ENCODE results near the gene COL4A2. TPM values are rescaled to one million over a fixed set of nuclear protein-coding genes. Genes with fewer than 3 reads are reported as not detected.
A peak's percentile ranks its signal among the peaks of the same experiment; 100 is the strongest.

COL4A2 gene
- polyA plus RNA-seq, 2 of the 4 experiments (the other 2 are of a cell fraction) = 46.9 to 119 TPM

GRCh38 chr13:110326263-110326904, 19.3 kb downstream of the COL4A2 start:
- DNase-seq (ENCODE audit: low read depth in 1 of 2, low spot score in 1 of 2) = no peak
- POLR2A ChIA-PET = no interaction called here
- peaks cover 62% of the 10 kb centered on the region for H3K4me1 ChIP-seq
- ATAC-seq = no peak
- peak overlapping the region; percentile 21; the same call in 1 of the 3 replicates for H3K4me2 ChIP-seq
- H3K9me3 ChIP-seq = no peaks in the 10 kb centered on the region
- CTCF ChIA-PET = interaction anchor here (0.9 to 1.5 kb wide), 3 partner anchors 17 to 79 kb away, joined by 3 to 5 read pairs (median 3); no protein-coding TSS in a partner anchor
- H3K27ac ChIP-seq = peak overlapping the region; percentile 13 to 85; a peak in 4 of 6 replicates
- TF ChIP-seq GATA3 (IDR thresholded peaks at IDR 0.05; ENCODE audit: borderline replicate concordance) = no peak
- WGBS (ENCODE audit: missing lambda C conversion rate) = 86% methylated on average over 11 of the region's 12 CpGs
- no peak for FAIRE-seq
- no peak overlapping the region for H3K4me3 ChIP-seq

GRCh38 chr13:110327051-110327721, 20.1 kb downstream of the COL4A2 start:
- H3K27ac ChIP-seq = peak overlapping the region in 1 of 2 experiments; percentile 85; a peak in 3 of 6 replicates

GRCh38 chr13:110328573-110328972, 21.5 kb downstream of the COL4A2 start:
- ChIA-PET POLR2A (no interaction called here), CTCF (interaction anchor here (0.6 to 1.4 kb wide), 2 partner anchors 84 to 292 kb away, joined by 3 read pairs; no protein-coding TSS in a partner anchor)
- ATAC-seq (no peak), FAIRE-seq (no peak), DNase-seq (ENCODE audit: low read depth in 1 of 2, low spot score in 1 of 2) (no peak)
- WGBS (ENCODE audit: missing lambda C conversion rate) = 90% methylated on average over 10 of the region's 10 CpGs
- Histone ChIP-seq H3K27ac (no peak overlapping the region), H3K4me2 (no peak overlapping the region), H3K4me1 (peaks cover 40% of the 10 kb centered on the region), H3K9me3 (no peaks in the 10 kb centered on the region), H3K4me3 (no peak overlapping the region)
- TF ChIP-seq KDM1A (IDR thresholded peaks at IDR 0.05; ENCODE audit: low read depth) (no peak), ZNF302 (CRISPR knock-in tag; IDR thresholded peaks at IDR 0.05) (no peak), FOXS1 (CRISPR knock-in tag; IDR thresholded peaks at IDR 0.05) (no peak), HEYL (CRISPR knock-in tag; IDR thresholded peaks at IDR 0.05) (no peak), ZFP36 (IDR thresholded peaks at IDR 0.05; ENCODE audit: borderline replicate concordance, partially characterized antibody) (no peak), CTCF (IDR thresholded peaks at IDR 0.05) (no peak), RCOR1 (IDR thresholded peaks at IDR 0.05; ENCODE audit: low read depth, low read length) (no peak), ESRRA (IDR thresholded peaks at IDR 0.05; ENCODE audit: borderline replicate concordance, low read length) (no peak), JUNB (IDR thresholded peaks at IDR 0.05) (no peak), EHF (CRISPR knock-in tag; IDR thresholded peaks at IDR 0.05) (no peak), RARB (CRISPR knock-in tag; IDR thresholded peaks at IDR 0.05) (no peak), RAD21 (conservative IDR thresholded peaks at IDR 0.05 in 1 of 2, IDR thresholded peaks at IDR 0.05 in 1 of 2) (no peak), EHMT2 (IDR thresholded peaks at IDR 0.05; ENCODE audit: low read depth) (no peak), PHF8 (IDR thresholded peaks at IDR 0.05; ENCODE audit: borderline replicate concordance, low read depth) (no peak), CHD2 (IDR thresholded peaks at IDR 0.05; ENCODE audit: low read length, partially characterized antibody) (no peak), JUN (IDR thresholded peaks at IDR 0.05) (no peak), PBX3 (IDR thresholded peaks at IDR 0.05) (no peak)

More at GRCh38 chr13:110327051-110327721, 20.1 kb downstream of the COL4A2 start:
- peaks cover 54% of the 10 kb centered on the region for H3K4me1 ChIP-seq
- no peak for DNase-seq (ENCODE audit: low read depth in 1 of 2, low spot score in 1 of 2)
- ATAC-seq = no peak
- peak overlapping the region; percentile 21; the same call in 2 of the 3 replicates for H3K4me2 ChIP-seq
- H3K4me3 ChIP-seq = no peak overlapping the region
- CTCF ChIA-PET = interaction anchor here (1.4 to 1.5 kb wide), 3 partner anchors 17 to 85 kb away, joined by 3 to 5 read pairs (median 3); no protein-coding TSS in a partner anchor
- no peak for FAIRE-seq
- no peak for TF ChIP-seq KDM1A (IDR thresholded peaks at IDR 0.05; ENCODE audit: low read depth)
- no peak for TF ChIP-seq CEBPB (IDR thresholded peaks at IDR 0.05)
- TF ChIP-seq MAX (IDR thresholded peaks at IDR 0.05) = no peak
- TF ChIP-seq POLR2AphosphoS2 (conservative IDR thresholded peaks at IDR 0.05; ENCODE audit: low read length) = no peak
- no peak for TF ChIP-seq SREBF2 (IDR thresholded peaks at IDR 0.05)
- TF ChIP-seq PHF8 (IDR thresholded peaks at IDR 0.05; ENCODE audit: borderline replicate concordance, low read depth) = no peak
- TF ChIP-seq BHLHE40 (IDR thresholded peaks at IDR 0.05; ENCODE audit: low read depth, low read length) = no peak
- TF ChIP-seq USF2 (IDR thresholded peaks at IDR 0.05) = no peak
- no peak for TF ChIP-seq NFE2L2 (conservative IDR thresholded peaks at IDR 0.05; ENCODE audit: low read length)
- TF ChIP-seq MYC (IDR thresholded peaks at IDR 0.05; ENCODE audit: borderline replicate concordance, low read length) = no peak
- no peak for TF ChIP-seq JUN (IDR thresholded peaks at IDR 0.05)
- no peak for TF ChIP-seq TP53 (CRISPR knock-in tag; IDR thresholded peaks at IDR 0.05)
- TF ChIP-seq HEYL (CRISPR knock-in tag; IDR thresholded peaks at IDR 0.05) = no peak
- TF ChIP-seq HES2 (IDR thresholded peaks at IDR 0.05) = no peak
- POLR2A ChIA-PET = no interaction called here
- WGBS (ENCODE audit: missing lambda C conversion rate) = 63% methylated on average over 6 of the region's 7 CpGs
- no peaks in the 10 kb centered on the region for H3K9me3 ChIP-seq
